A673 (cell line): ENCODE measurements around the gene SLX9. TPM values are rescaled to one million over a fixed set of nuclear protein-coding genes. Genes with fewer than 3 reads are reported as not detected.
A peak's percentile ranks its signal among the peaks of the same experiment; 100 is the strongest.

Experiments
- BruUV-seq: library from RNA; stranded (reverse); fragments of 400-500 nt; replicated peaks from 2 replicates; lab custom pipeline; 2021; lab: Mats Ljungman, UMichigan
- CTCF ChIA-PET: fragments of 300-600 bp; sonication (Branson Sonifier 250); formaldehyde crosslinking; loops from one replicate; lab custom pipeline; 2022; ENCODE audit warnings: antibody characterized with exemption; lab: Charles Lee
- POLR2A ChIA-PET: fragments of 300-600 bp; sonication (Branson Sonifier 250); formaldehyde crosslinking; loops from one replicate; lab custom pipeline; 2022; ENCODE audit warnings: antibody characterized with exemption; ENCODE audit not compliant: low non-redundant PET; lab: Charles Lee
- DNase-seq: peaks from one replicate; pipeline ENCODE4 v3.0.0-alpha.2; 2015; ENCODE audit warnings: low spot score
- H3K27ac ChIP-seq: fragments of 200-600 bp; sonication (generic); 2 replicates; pipeline ENCODE4 v1.5.1; 2016; ENCODE audit warnings: mixed run types, low read depth, mild to moderate bottlenecking, mixed read lengths, antibody characterized with exemption, low read length; ENCODE audit not compliant: poor library complexity, severe bottlenecking
- H3K27me3 ChIP-seq: fragments of 200-600 bp; sonication (generic); replicated peaks from 2 replicates; pipeline ENCODE4 v1.6.1; 2017; ENCODE audit warnings: mixed run types, low read depth, mild to moderate bottlenecking, mixed read lengths, antibody characterized with exemption, low read length; ENCODE audit not compliant: insufficient read depth, poor library complexity
- H3K36me3 ChIP-seq: fragments of 200-600 bp; sonication (generic); 2 replicates; pipeline ENCODE4 v1.6.1; 2016; ENCODE audit warnings: mixed run types, mild to moderate bottlenecking, mixed read lengths, antibody characterized with exemption, low read length; ENCODE audit not compliant: insufficient read depth, poor library complexity, severe bottlenecking
- H3K4me1 ChIP-seq: fragments of 200-600 bp; sonication (generic); 2 replicates; pipeline ENCODE4 v1.6.1; 2017; ENCODE audit warnings: mixed run types, mild to moderate bottlenecking, mixed read lengths, antibody characterized with exemption, low read length; ENCODE audit not compliant: insufficient read depth, poor library complexity, severe bottlenecking
- H3K4me3 ChIP-seq: fragments of 200-600 bp; sonication (generic); 2 replicates; pipeline ENCODE4 v1.5.1; 2016; ENCODE audit warnings: low read depth, mixed run types, mild to moderate bottlenecking, mixed read lengths, low read length; ENCODE audit not compliant: poor library complexity, severe bottlenecking
- H3K9me3 ChIP-seq: fragments of 200-600 bp; sonication (generic); 2 replicates; pipeline ENCODE4 v1.6.1; 2016; ENCODE audit warnings: mixed run types, low read depth, mild to moderate bottlenecking, mixed read lengths, antibody characterized with exemption, low read length; ENCODE audit not compliant: poor library complexity, severe bottlenecking
- CTCF ChIP-seq: fragments of 300-800, 200-600 bp; sonication (generic); conservative IDR thresholded peaks from 2 replicates; pipeline ENCODE4 v1.5.1; 2017; ENCODE audit warnings: low read depth, mild to moderate bottlenecking, antibody characterized with exemption, low read length, moderate library complexity, mixed read lengths
- EZH2 ChIP-seq: fragments of 200-600 bp; sonication (generic); IDR thresholded peaks from 2 replicates; pipeline ENCODE4 v1.6.1; 2017; ENCODE audit warnings: borderline replicate concordance, low read depth, mild to moderate bottlenecking, mixed read lengths, antibody characterized with exemption, low read length; ENCODE audit not compliant: poor library complexity, severe bottlenecking
- intact Hi-C: fragments of 100-400 bp; cut with micrococcal nuclease; formaldehyde crosslinking; loops from one replicate; pipeline ENCODE4 v1.10.0; 2022; ENCODE audit not compliant: unreplicated experiment
- total RNA-seq: library from RNA; stranded (reverse); gene quantifications from 2 replicates; pipeline ENCODE4 v1.2.3, GENCODE V29; 2021

The SLX9 gene
- total RNA-seq, 1 experiment from 2014 or later = 114 TPM

- no peak for TF ChIP-seq EZH2
- no peak for TF ChIP-seq CTCF
These were observed 19.7 kb upstream of the SLX9 start for GRCh38 chr21:44919913-44920693.

GRCh38 chr21:44920694-44921604 lies 18.9 kb upstream of the SLX9 start, which contains the start of gene ITGB2:
TSS of gene ITGB2 (minus strand) at chr21:44920899. CDS start at chr21:44910782, 10,117 bp downstream.
- H3K4me1 ChIP-seq = peaks cover 61% of the 10 kb centered on the region
- POLR2A ChIA-PET = no interaction called here
- peak within 1 kb of the TSS; percentile 100 for H3K27ac ChIP-seq
- CTCF ChIA-PET = no interaction called here
- H3K36me3 ChIP-seq = no peaks in the 10 kb centered on the region
- H3K9me3 ChIP-seq = no peaks in the 10 kb centered on the region
- DNase-seq = peak; percentile 17
- no peak for TF ChIP-seq EZH2
- TF ChIP-seq CTCF = no peak
- no peaks in the 10 kb centered on the region for H3K27me3 ChIP-seq
- no TSS peak for BruUV-seq
- no peak within 1 kb of the TSS for H3K4me3 ChIP-seq
- intact Hi-C loops = no loop called here

More at GRCh38 chr21:44919913-44920693, 19.7 kb upstream of the SLX9 start:
- Histone ChIP-seq H3K27ac (peak overlapping the region; percentile 76), H3K9me3 (no peaks in the 10 kb centered on the region), H3K4me1 (peaks cover 61% of the 10 kb centered on the region), H3K27me3 (no peaks in the 10 kb centered on the region), H3K36me3 (no peaks in the 10 kb centered on the region), H3K4me3 (no peak overlapping the region)
- no TSS peak for BruUV-seq
- ChIA-PET CTCF (no interaction called here), POLR2A (no interaction called here)
- intact Hi-C loops = no loop called here
- no peak for DNase-seq

GRCh38 chr21:44921928-44922327 lies 17.9 kb upstream of the SLX9 start:
- Histone ChIP-seq H3K9me3 (no peaks in the 10 kb centered on the region), H3K4me1 (peaks cover 67% of the 10 kb centered on the region), H3K4me3 (no peak overlapping the region), H3K36me3 (no peaks in the 10 kb centered on the region), H3K27me3 (no peaks in the 10 kb centered on the region), H3K27ac (peak overlapping the region; percentile 100)
- DNase-seq = no peak
- ChIA-PET CTCF (no interaction called here), POLR2A (no interaction called here)
- TF ChIP-seq EZH2 (no peak), CTCF (no peak)
- intact Hi-C loops = no loop called here
- no TSS peak for BruUV-seq
